Endothelial cell of umbilical vein (primary cell): ENCODE data around the gene NDUFAB1. TPM values are rescaled to one million over a fixed set of nuclear protein-coding genes. Genes with fewer than 3 reads are reported as not detected.

ENCODE experiments used
- BruUV-seq: library from RNA; stranded (reverse); fragments of 400-500 nt; replicated peaks from 2 replicates; lab custom pipeline; 2021; lab: Mats Ljungman, UMichigan
- CTCF ChIA-PET: fragments of 300-600, 350-600 bp; sonication (Branson Sonifier 250); formaldehyde crosslinking; loops from one replicate; lab custom pipeline; 2021; ENCODE audit warnings: antibody characterized with exemption, inconsistent platforms; lab: Charles Lee
- POLR2A ChIA-PET: fragments of 300-600, 350-600 bp; sonication (Branson Sonifier 250); formaldehyde crosslinking; loops from one replicate; lab custom pipeline; 2021; ENCODE audit warnings: antibody characterized with exemption, inconsistent platforms; lab: Charles Lee
- DNase-seq: peaks from one replicate; pipeline ENCODE4 v3.0.0-alpha.2; 2011; ENCODE audit warnings: low read depth, low spot score
- FAIRE-seq: peaks from 2 replicates; lab custom pipeline; 2011; peaks lifted over from hg19 to GRCh38; lab: Jason Lieb, UNC
- H2AFZ ChIP-seq: 2 replicates; pipeline ENCODE4 v1.6.0; 2012; ENCODE audit warnings: low read depth, low read length, control low read depth, inconsistent platforms
- H3K27ac ChIP-seq: 2 replicates; pipeline ENCODE4 v1.5.1; 2011; ENCODE audit warnings: low read depth, mild to moderate bottlenecking, control low read depth, low read length, moderate library complexity; ENCODE audit not compliant: insufficient read depth
- H3K27me3 ChIP-seq, 2 experiments: 2 replicates each; pipeline versions ENCODE4 v1.6.0 to v1.6.1; 2011; ENCODE audit warnings: low read length in 2 of 2, mixed read lengths in 1 of 2; ENCODE audit not compliant: control insufficient read depth in 2 of 2, insufficient read depth in 2 of 2
- H3K36me3 ChIP-seq, 2 experiments: 2 replicates in 1 of 2; 3 replicates in 1 of 2; pipeline ENCODE4 v1.5.1; 2011; ENCODE audit warnings: low read length in 2 of 2, mild to moderate bottlenecking in 1 of 2, moderate library complexity in 1 of 2; ENCODE audit not compliant: control insufficient read depth in 2 of 2, insufficient read depth in 2 of 2; ENCODE audit errors: extremely low read depth in 1 of 2
- H3K4me1 ChIP-seq: 3 replicates; pipeline ENCODE4 v1.5.1; 2011; ENCODE audit warnings: mild to moderate bottlenecking, low read length; ENCODE audit not compliant: control insufficient read depth, insufficient read depth; ENCODE audit errors: extremely low read depth
- H3K4me2 ChIP-seq: 2 replicates; pipeline ENCODE4 v1.6.1; 2011; ENCODE audit warnings: low read length, control low read depth, mixed read lengths; ENCODE audit not compliant: insufficient read depth
- H3K4me3 ChIP-seq, 3 experiments: fragments of 200-600 bp in 1 of 3; sonication (generic), shearing (Covaris generic) in 1 of 3; replicated peaks in 1 of 3; 2 replicates each; pipeline ENCODE4 v1.5.1; 2011 to 2016; ENCODE audit warnings: control low read depth in 3 of 3, low read length in 3 of 3, mild to moderate bottlenecking in 2 of 3, inconsistent platforms in 1 of 3, low read depth in 1 of 3, moderate library complexity in 1 of 3; ENCODE audit not compliant: insufficient read depth in 1 of 3
- H3K79me2 ChIP-seq: 2 replicates; pipeline ENCODE4 v1.6.0; 2012; ENCODE audit warnings: low read length, inconsistent platforms; ENCODE audit not compliant: control insufficient read depth, insufficient read depth
- H3K9ac ChIP-seq: replicated peaks from 2 replicates; pipeline ENCODE3; 2011; ENCODE audit warnings: low read length, control low read depth; ENCODE audit not compliant: insufficient read depth; ENCODE audit errors: extremely low read depth
- H3K9me1 ChIP-seq: replicated peaks from 3 replicates; pipeline ENCODE4 v1.6.0; 2011; ENCODE audit warnings: mild to moderate bottlenecking, low read length; ENCODE audit not compliant: control insufficient read depth, insufficient read depth; ENCODE audit errors: extremely low read depth
- H3K9me3 ChIP-seq: replicated peaks from 2 replicates; pipeline ENCODE4 v1.5.1; 2012; ENCODE audit warnings: low read length, inconsistent platforms; ENCODE audit not compliant: control insufficient read depth, insufficient read depth
- H4K20me1 ChIP-seq: replicated peaks from 2 replicates; pipeline ENCODE3; 2011; ENCODE audit warnings: mild to moderate bottlenecking, low read length; ENCODE audit not compliant: control insufficient read depth, insufficient read depth; ENCODE audit errors: extremely low read depth
- EZH2 ChIP-seq: IDR thresholded peaks from 2 replicates; pipeline ENCODE4 v1.6.1; 2012; ENCODE audit warnings: borderline replicate concordance, low read depth, mild to moderate bottlenecking, moderate library complexity, low read length, inconsistent platforms; ENCODE audit not compliant: severe bottlenecking
- FOS ChIP-seq: IDR thresholded peaks from 2 replicates; pipeline ENCODE4 v1.6.1; 2011; ENCODE audit warnings: mild to moderate bottlenecking, low read length, moderate library complexity, borderline replicate concordance; ENCODE audit not compliant: insufficient read depth
- GATA2 ChIP-seq: IDR thresholded peaks from 2 replicates; pipeline ENCODE4 v1.7.0; 2011; ENCODE audit warnings: low read depth, mild to moderate bottlenecking, moderate library complexity, mixed read lengths, low read length; ENCODE audit not compliant: insufficient read length, insufficient read depth
- JUN ChIP-seq: IDR thresholded peaks from 2 replicates; pipeline ENCODE4 v1.6.1; 2011; ENCODE audit warnings: borderline replicate concordance, low read depth; ENCODE audit not compliant: insufficient read length, insufficient read depth
- MYC ChIP-seq: IDR thresholded peaks from one replicate; pipeline ENCODE4 v1.6.1; 2011; ENCODE audit warnings: mild to moderate bottlenecking, low read depth, low read length
- POLR2A ChIP-seq: IDR thresholded peaks from 2 replicates; pipeline ENCODE4 v1.6.1; 2012; ENCODE audit warnings: low read depth, mild to moderate bottlenecking, control low read depth, low read length
- POLR2AphosphoS5 ChIP-seq: IDR thresholded peaks from 2 replicates; pipeline ENCODE4 v1.6.1; 2012; ENCODE audit warnings: low read depth, mild to moderate bottlenecking, control low read depth, low read length, moderate library complexity; ENCODE audit not compliant: insufficient read depth
- dilution Hi-C: fragments of 300-500 bp; cut with MboI; formaldehyde crosslinking; loops from one replicate; pipeline ENCODE4 v1.15.0; 2019; ENCODE audit warnings: low sequenced_read_pairs; ENCODE audit not compliant: extremely low pct_ligation_motif_present
- intact Hi-C: fragments of 100-400 bp; cut with micrococcal nuclease; formaldehyde crosslinking; loops from one replicate; pipeline ENCODE4 v1.10.0; 2022
- polyA plus RNA-seq, 4 experiments: library from polyadenylated mRNA; depleted of rRNA in 3 of 4; stranded (reverse) in 3 of 4; unstranded in 1 of 4; fragments of >200 nt; gene quantifications; 2 replicates each; pipeline versions ENCODE4 v1.2.1 to v1.2.3, GENCODE V29; 2011 to 2012; ENCODE audit warnings: missing spikeins in 1 of 4
- total RNA-seq: library from RNA; stranded (reverse); gene quantifications from 2 replicates; pipeline ENCODE4 v1.2.3, GENCODE V29; 2021
- TF ChIP-seq, protein P1 (sequence below), 2 donors: IDR thresholded peaks; 1 replicate in 1 of 2; 2 replicates in 1 of 2; pipeline ENCODE4 v1.5.1; 2011; ENCODE audit warnings: low read length in 2 of 2, mild to moderate bottlenecking in 2 of 2, moderate library complexity in 2 of 2, control low read depth in 1 of 2, inconsistent platforms in 1 of 2, low read depth in 1 of 2; ENCODE audit not compliant: insufficient read depth in 1 of 2; ENCODE audit errors: extremely low read depth in 1 of 2
- TF ChIP-seq, protein P2 (sequence below): IDR thresholded peaks from 2 replicates; pipeline ENCODE4 v1.6.1; 2011; ENCODE audit not compliant: insufficient read depth, insufficient read length

NDUFAB1 gene
- total and polyA plus RNA-seq, 2 donors (not counting 3 experiments of a cell fraction or from before 2014, with no cell fraction given): 112 to 228 TPM

DNA sequence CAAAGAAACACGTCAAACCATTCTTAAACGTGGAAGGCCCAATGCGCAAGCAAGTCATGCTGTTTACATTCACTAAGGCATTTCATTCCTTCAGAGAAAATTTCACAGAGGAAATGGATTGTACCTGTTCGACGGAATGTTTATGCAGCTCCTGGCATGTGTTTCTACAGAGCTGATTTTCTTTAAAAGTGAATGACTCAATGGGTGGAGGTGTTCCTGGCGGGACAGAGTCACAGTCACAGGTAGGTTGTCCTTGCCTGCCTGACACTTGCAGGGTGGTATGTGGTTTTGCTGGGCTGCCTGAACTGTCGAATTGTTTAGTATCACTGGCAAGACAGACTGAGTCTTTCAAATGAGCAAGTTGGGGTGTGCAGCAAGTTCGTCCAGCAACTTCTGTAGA is 33.4 kb upstream of the NDUFAB1 start:
- H3K36me3 ChIP-seq: peaks cover 10 to 11% of the 10 kb centered on the region in 2 experiments

DNA sequence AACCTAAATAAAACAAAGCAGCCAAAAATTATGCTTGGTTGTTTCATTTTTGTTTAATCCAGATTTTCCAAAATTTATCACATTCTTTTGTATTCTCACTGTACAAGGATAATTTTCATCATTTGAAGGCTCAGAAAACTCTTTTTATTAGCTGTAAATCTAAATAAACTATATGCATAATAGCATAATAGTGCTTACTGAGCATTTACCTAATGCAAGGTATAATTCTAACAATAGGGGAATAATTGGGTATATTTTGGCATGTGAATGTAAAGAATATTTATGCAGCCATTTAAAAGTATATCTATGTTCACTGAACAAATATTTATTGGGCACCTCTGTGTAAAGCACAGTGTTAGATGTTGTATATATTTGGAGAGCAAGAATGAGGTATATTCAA is 28.0 kb upstream of the NDUFAB1 start:
- FAIRE-seq (no peak), DNase-seq (no peak)
- Histone ChIP-seq H3K27ac (no peak overlapping the region), H3K79me2 (no peaks in the 10 kb centered on the region), H3K36me3 (peaks cover 5 to 13% of the 10 kb centered on the region in 2 experiments), H3K4me1 (no peaks in the 10 kb centered on the region), H3K9ac (no peak overlapping the region), H2AFZ (no peak overlapping the region), H3K9me1 (no peaks in the 10 kb centered on the region), H4K20me1 (no peaks in the 10 kb centered on the region), H3K27me3 (no peaks in the 10 kb centered on the region), H3K9me3 (no peaks in the 10 kb centered on the region), H3K4me2 (no peak overlapping the region), H3K4me3 (no peak overlapping the region)
- CTCF ChIA-PET: no interaction called here
- intact Hi-C loops: no loop called here
- POLR2A ChIA-PET: no interaction called here
- TF ChIP-seq MYC (no peak), JUN (no peak), GATA2 (no peak), POLR2A (no peak), EZH2 (no peak), POLR2AphosphoS5 (no peak), FOS (no peak)
- TF ChIP-seq, protein P1, sequence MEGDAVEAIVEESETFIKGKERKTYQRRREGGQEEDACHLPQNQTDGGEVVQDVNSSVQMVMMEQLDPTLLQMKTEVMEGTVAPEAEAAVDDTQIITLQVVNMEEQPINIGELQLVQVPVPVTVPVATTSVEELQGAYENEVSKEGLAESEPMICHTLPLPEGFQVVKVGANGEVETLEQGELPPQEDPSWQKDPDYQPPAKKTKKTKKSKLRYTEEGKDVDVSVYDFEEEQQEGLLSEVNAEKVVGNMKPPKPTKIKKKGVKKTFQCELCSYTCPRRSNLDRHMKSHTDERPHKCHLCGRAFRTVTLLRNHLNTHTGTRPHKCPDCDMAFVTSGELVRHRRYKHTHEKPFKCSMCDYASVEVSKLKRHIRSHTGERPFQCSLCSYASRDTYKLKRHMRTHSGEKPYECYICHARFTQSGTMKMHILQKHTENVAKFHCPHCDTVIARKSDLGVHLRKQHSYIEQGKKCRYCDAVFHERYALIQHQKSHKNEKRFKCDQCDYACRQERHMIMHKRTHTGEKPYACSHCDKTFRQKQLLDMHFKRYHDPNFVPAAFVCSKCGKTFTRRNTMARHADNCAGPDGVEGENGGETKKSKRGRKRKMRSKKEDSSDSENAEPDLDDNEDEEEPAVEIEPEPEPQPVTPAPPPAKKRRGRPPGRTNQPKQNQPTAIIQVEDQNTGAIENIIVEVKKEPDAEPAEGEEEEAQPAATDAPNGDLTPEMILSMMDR (IDR thresholded peaks at IDR 0.05; ENCODE audit: extremely low read depth in 1 of 2, insufficient read depth in 1 of 2, low read depth in 1 of 2, low read length in 2 of 2): no peak
- TF ChIP-seq, protein P2, sequence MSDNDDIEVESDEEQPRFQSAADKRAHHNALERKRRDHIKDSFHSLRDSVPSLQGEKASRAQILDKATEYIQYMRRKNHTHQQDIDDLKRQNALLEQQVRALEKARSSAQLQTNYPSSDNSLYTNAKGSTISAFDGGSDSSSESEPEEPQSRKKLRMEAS: no peak
- dilution Hi-C loops: no loop called here
- BruUV-seq: no TSS peak

More for the DNA sequence above, 33.4 kb upstream of the NDUFAB1 start:
- ChIA-PET CTCF (interaction anchor here (1.0 kb wide), 1 partner anchor 33 kb away, joined by 3 read pairs; the partner anchor contains the start of gene NDUFAB1), POLR2A (no interaction called here)
- Histone ChIP-seq H3K4me1 (no peaks in the 10 kb centered on the region), H3K4me2 (no peak overlapping the region), H3K27me3 (no peaks in the 10 kb centered on the region), H4K20me1 (no peaks in the 10 kb centered on the region), H3K9me1 (no peaks in the 10 kb centered on the region), H2AFZ (no peak overlapping the region), H3K4me3 (no peak overlapping the region), H3K27ac (no peak overlapping the region), H3K79me2 (peaks cover 6% of the 10 kb centered on the region), H3K9ac (no peak overlapping the region), H3K9me3 (no peaks in the 10 kb centered on the region)
- no TSS peak for BruUV-seq
- intact Hi-C loops (no loop called here), dilution Hi-C loops (no loop called here)
- DNase-seq (no peak), FAIRE-seq (no peak)
- no peak for TF ChIP-seq FOS
- TF ChIP-seq GATA2: no peak
- TF ChIP-seq, protein P2: no peak
- TF ChIP-seq POLR2A: no peak
- no peak for TF ChIP-seq EZH2
- TF ChIP-seq JUN: no peak
